ENCODE measurements around the gene TMEM132A. TPM values are rescaled to one million over a fixed set of nuclear protein-coding genes. Genes with fewer than 3 reads are reported as not detected.

TMEM132A gene
- total RNA-seq, 1 donor = 40.6 TPM

DNA sequence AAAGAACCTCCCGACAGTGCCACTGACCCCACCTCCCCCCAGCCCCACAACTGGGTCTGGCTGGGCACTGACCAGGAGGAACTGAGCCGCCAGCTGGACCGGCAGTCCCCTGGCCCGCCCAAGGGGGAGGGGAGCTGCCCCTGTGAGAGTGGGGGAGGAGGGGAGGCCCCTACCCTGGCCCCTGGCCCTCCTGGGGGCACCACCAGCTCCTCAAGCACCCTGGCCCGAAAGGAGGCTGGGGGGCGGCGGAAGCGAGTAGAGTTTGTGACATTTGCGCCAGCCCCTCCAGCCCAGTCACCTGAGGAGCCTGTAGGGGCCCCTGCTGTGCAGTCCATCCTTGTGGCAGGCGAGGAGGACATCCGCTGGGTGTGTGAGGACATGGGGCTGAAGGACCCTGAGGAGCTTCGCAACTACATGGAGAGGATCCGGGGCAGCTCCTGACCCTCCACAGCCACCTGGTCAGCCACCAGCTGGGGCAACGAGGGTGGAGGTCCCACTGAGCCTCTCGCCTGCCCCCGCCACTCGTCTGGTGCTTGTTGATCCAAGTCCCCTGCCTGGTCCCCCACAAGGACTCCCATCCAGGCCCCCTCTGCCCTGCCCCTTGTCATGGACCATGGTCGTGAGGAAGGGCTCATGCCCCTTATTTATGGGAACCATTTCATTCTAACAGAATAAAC lies 12.3 kb downstream of the TMEM132A start:
- no peak for TF ChIP-seq CTCF (IDR thresholded peaks at IDR 0.05; ENCODE audit: insufficient read depth, low read depth, low read length)
- no peak overlapping the region for H3K4me3 ChIP-seq (ENCODE audit: low read depth, low read length)
- no peak for DNase-seq (ENCODE audit: low read depth)

- no peak overlapping the region for H3K4me3 ChIP-seq (ENCODE audit: low read depth, low read length)
- TF ChIP-seq CTCF (IDR thresholded peaks at IDR 0.05; ENCODE audit: insufficient read depth, low read depth, low read length) = no peak
- no peak for DNase-seq (ENCODE audit: low read depth)
Measured at GRCh38 chr11:60937144-60937527, 12.9 kb downstream of the TMEM132A start.

DNA sequence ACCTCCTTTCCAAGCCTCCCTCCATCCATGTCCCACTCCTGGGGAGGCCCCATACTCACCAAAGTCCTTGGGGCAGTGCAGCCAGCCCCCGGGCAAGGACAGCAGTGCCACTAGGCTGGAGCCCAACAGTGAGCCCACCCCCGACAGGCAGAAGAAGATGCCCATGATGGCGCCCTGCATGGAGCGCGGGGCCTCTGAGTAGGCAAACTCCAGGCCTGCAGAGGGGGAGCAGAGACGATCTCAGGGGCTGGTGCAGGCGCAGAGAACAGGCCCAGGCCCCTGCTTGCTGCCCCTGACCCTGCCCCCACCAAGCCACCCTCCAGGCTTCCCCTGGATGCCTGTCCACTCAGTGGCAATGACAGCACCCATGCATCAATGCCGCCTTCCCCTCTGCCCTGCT lies 13.6 kb downstream of the TMEM132A start:
- DNase-seq (ENCODE audit: low read depth) = no peak
- no peak for TF ChIP-seq CTCF (IDR thresholded peaks at IDR 0.05; ENCODE audit: insufficient read depth, low read depth, low read length)
- no peak overlapping the region for H3K4me3 ChIP-seq (ENCODE audit: low read depth, low read length)

- DNase-seq (ENCODE audit: low read depth) = no peak
- TF ChIP-seq CTCF (IDR thresholded peaks at IDR 0.05; ENCODE audit: insufficient read depth, low read depth, low read length) = no peak
- H3K4me3 ChIP-seq (ENCODE audit: low read depth, low read length) = no peak overlapping the region
Measured at GRCh38 chr11:60938500-60938899, 14.2 kb downstream of the TMEM132A start.

GRCh38 chr11:60939301-60939700 lies 15.0 kb downstream of the TMEM132A start:
- TF ChIP-seq CTCF (IDR thresholded peaks at IDR 0.05; ENCODE audit: insufficient read depth, low read depth, low read length) = no peak
- DNase-seq (ENCODE audit: low read depth) = no peak
- H3K4me3 ChIP-seq (ENCODE audit: low read depth, low read length) = no peak overlapping the region

- no peak overlapping the region for H3K4me3 ChIP-seq (ENCODE audit: low read depth, low read length)
- peak; percentile 57 for DNase-seq (ENCODE audit: low read depth)
- no peak for TF ChIP-seq CTCF (IDR thresholded peaks at IDR 0.05; ENCODE audit: insufficient read depth, low read depth, low read length)
Measured at GRCh38 chr11:60939855-60940254, 15.6 kb downstream of the TMEM132A start.

Data from fibroblast of villous mesenchyme (primary cell).